GM12878 (cell line): ENCODE data around the gene MAMDC4. TPM values are rescaled to one million over a fixed set of nuclear protein-coding genes. Genes with fewer than 3 reads are reported as not detected.

Source experiments
- ATF7 ChIP-seq: fragments of 450-650 bp; IDR thresholded peaks from 2 replicates; pipeline ENCODE4 v1.6.1; 2016; ENCODE audit warnings: low read depth, mild to moderate bottlenecking
- BCL11A ChIP-seq: IDR thresholded peaks from 2 replicates; pipeline ENCODE4 v1.6.1; 2011; ENCODE audit warnings: low read depth, low read length
- BMI1 ChIP-seq: fragments of 450-650 bp; IDR thresholded peaks from 2 replicates; pipeline ENCODE4 v1.6.1; 2016; ENCODE audit warnings: mild to moderate bottlenecking, moderate library complexity, borderline replicate concordance
- CBFB ChIP-seq: IDR thresholded peaks from 2 replicates; pipeline ENCODE4 v1.6.1; 2016; ENCODE audit warnings: antibody characterized with exemption, low read depth
- CBX5 ChIP-seq: sonication (generic); IDR thresholded peaks from 2 replicates; pipeline ENCODE4 v1.6.1; 2016; ENCODE audit warnings: low read depth, moderate library complexity, mild to moderate bottlenecking, inconsistent platforms
- CEBPZ ChIP-seq: fragments of 150-350 bp; IDR thresholded peaks from 2 replicates; pipeline ENCODE4 v1.6.1; 2016; ENCODE audit warnings: low read depth, low read length
- ETV6 ChIP-seq, 2 experiments: fragments of 450-650 bp in 1 of 2; IDR thresholded peaks in 1 of 2; conservative IDR thresholded peaks in 1 of 2; 2 replicates each; pipeline ENCODE4 v1.6.1; 2014; ENCODE audit warnings: antibody characterized with exemption in 1 of 2, borderline replicate concordance in 1 of 2, low read depth in 1 of 2, mild to moderate bottlenecking in 1 of 2, moderate library complexity in 1 of 2
- NKRF ChIP-seq: fragments of 450-650 bp; conservative IDR thresholded peaks from 2 replicates; pipeline ENCODE4 v1.6.1; 2017; ENCODE audit warnings: mild to moderate bottlenecking, moderate library complexity
- NR2C2 ChIP-seq: IDR thresholded peaks from 2 replicates; pipeline ENCODE4 v1.6.1; 2011; ENCODE audit warnings: borderline replicate concordance, low read depth; ENCODE audit not compliant: control insufficient read depth, insufficient read length
- PAX5 ChIP-seq: IDR thresholded peaks from 2 replicates; pipeline ENCODE4 v1.6.1; 2011; ENCODE audit warnings: low read depth, low read length, borderline replicate concordance
- PML ChIP-seq: IDR thresholded peaks from 2 replicates; pipeline ENCODE4 v1.6.1; 2012; ENCODE audit warnings: low read length, inconsistent platforms
- RAD21 ChIP-seq: IDR thresholded peaks from 2 replicates; pipeline ENCODE4 v1.6.1; 2011; ENCODE audit warnings: mild to moderate bottlenecking, low read depth, low read length, moderate library complexity; ENCODE audit not compliant: insufficient read depth
- RAD51 ChIP-seq: fragments of 450-650 bp; IDR thresholded peaks from 2 replicates; pipeline ENCODE4 v1.6.1; 2016; ENCODE audit warnings: moderate library complexity, mild to moderate bottlenecking, inconsistent platforms
- RELB ChIP-seq: fragments of 450-650 bp; IDR thresholded peaks from 2 replicates; pipeline ENCODE4 v1.6.1; 2017; ENCODE audit warnings: low read depth, mild to moderate bottlenecking, moderate library complexity
- SMARCA5 ChIP-seq: fragments of 450-650 bp; IDR thresholded peaks from 2 replicates; pipeline ENCODE4 v1.6.1; 2017; ENCODE audit warnings: mild to moderate bottlenecking
- SMC3 ChIP-seq: IDR thresholded peaks from 2 replicates; pipeline ENCODE4 v1.6.1; 2011; ENCODE audit warnings: low read length, improper control_type of control experiment, borderline replicate concordance
- SP1 ChIP-seq: IDR thresholded peaks from one replicate; pipeline ENCODE4 v1.6.1; 2011; ENCODE audit warnings: low read depth, low read length
- SRF ChIP-seq, 2 experiments: IDR thresholded peaks; 2 replicates each; pipeline ENCODE4 v1.6.1; 2011; ENCODE audit warnings: low read depth in 2 of 2, low read length in 2 of 2, mild to moderate bottlenecking in 1 of 2, moderate library complexity in 1 of 2
- ZNF24 ChIP-seq: fragments of 450-650 bp; IDR thresholded peaks from 2 replicates; pipeline ENCODE4 v1.6.1; 2017; ENCODE audit warnings: antibody characterized with exemption, mild to moderate bottlenecking
- polyA plus RNA-seq, 11 experiments: library from polyadenylated mRNA; depleted of rRNA in 4 of 11; unstranded in 6 of 11; stranded (reverse) in 5 of 11; fragments of >200 nt; fragmentation: Nextera tagmentation in 4 of 11; fragmentation: Illumina TruSeq in 1 of 11; extraction: Ambion mirVana in 4 of 11; extraction: Trizol in 1 of 11; gene quantifications; 1 replicate in 1 of 11; 2 replicates in 10 of 11; pipeline versions ENCODE4 v1.2.1 to v1.2.3, GENCODE V29; 2011 to 2016; ENCODE audit warnings: inconsistent platforms in 2 of 11, missing spikeins in 2 of 11, low read depth in 1 of 11
- total RNA-seq, 4 experiments: library from RNA; depleted of rRNA in 3 of 4; stranded (reverse); fragments of >200 nt in 3 of 4; fragmentation: Illumina TruSeq in 1 of 4; extraction: Trizol in 1 of 4; gene quantifications; 2 replicates each; pipeline versions ENCODE4 v1.2.1 to v1.2.3, GENCODE V29; 2013 to 2021

MAMDC4 gene
- total and polyA plus RNA-seq, 10 of the 15 experiments (the other 5 are each of a cell fraction or from before 2014, with no cell fraction given) = 0.22 to 5.7 (median 2.4) TPM; not detected in 1

- TF ChIP-seq CEBPZ (peak; percentile 32; the same call in 1 of the 2 replicates), CBFB (no peak), NKRF (peak; percentile 71), ETV6 (conservative IDR thresholded peaks at IDR 0.05 in 1 of 2, IDR thresholded peaks at IDR 0.05 in 1 of 2; ENCODE audit: borderline replicate concordance in 1 of 2, low read depth in 1 of 2) (no peak), BCL11A (no peak), RELB (peak; percentile 98), PAX5 (0 out of 2 replicates have a peak, but pooled peaks have one; percentile 10), RAD51 (no peak; the same call in 1 of the 2 replicates), NR2C2 (no peak), SP1 (peak; percentile 100), SMARCA5 (no peak), PML (peak; percentile 65; the same call in 1 of the 2 replicates), RAD21 (no peak), BMI1 (no peak), ZNF24 (no peak), CBX5 (no peak), ATF7 (0 out of 2 replicates have a peak, but pooled peaks have one; percentile 34), SRF (IDR thresholded peaks at IDR 0.05; ENCODE audit: low read depth in 2 of 2, low read length in 2 of 2) (no peak), SMC3 (no peak)
Observed at GRCh38 chr9:136849038-136849959, 2.8 kb upstream of the MAMDC4 start, which contains the start of gene PHPT1 (continued).
